Measurements from ENCODE around the gene DCAF6. TPM values are rescaled to one million over a fixed set of nuclear protein-coding genes. Genes with fewer than 3 reads are reported as not detected.

Gene DCAF6
- total RNA-seq, 3 donors from 2014 or later (not counting 1 experiment from before 2014, with no cell fraction given), result 21.8 to 31.8 (median 27.8) TPM

GRCh38 chr1:167964646-167965045 lies 28.2 kb downstream of the DCAF6 start:
- no peaks in the 10 kb centered on the region for H3K27me3 Mint-ChIP-seq (ENCODE audit: low read depth in 2 of 2)
- Histone ChIP-seq H3K9me3 (ENCODE audit: control insufficient read depth, insufficient read depth, low read length) (no peaks in the 10 kb centered on the region), H3K4me3 (ENCODE audit: low read length) (no peak overlapping the region), H3K27me3 (ENCODE audit: control insufficient read depth, insufficient read depth, low read length) (no peaks in the 10 kb centered on the region), H3K4me1 (ENCODE audit: control insufficient read depth, insufficient read depth, low read length) (no peaks in the 10 kb centered on the region), H3K27ac (ENCODE audit: low read length) (no peak overlapping the region), H3K36me3 (ENCODE audit: control insufficient read depth, insufficient read depth, low read length) (peaks cover 3% of the 10 kb centered on the region)
- H3K36me3 Mint-ChIP-seq, result no peaks in the 10 kb centered on the region
- no peak for TF ChIP-seq CTCF (IDR thresholded peaks at IDR 0.05)
- H3K27ac Mint-ChIP-seq, result no peak overlapping the region
- peaks cover 10% of the 10 kb centered on the region in 2 donors for H3K4me1 Mint-ChIP-seq
- no peaks in the 10 kb centered on the region for H3K9me3 Mint-ChIP-seq
- DNase-seq, result no peak
- H3K4me3 Mint-ChIP-seq, result no peak overlapping the region
- WGBS (ENCODE audit: insufficient coverage), result 97% methylated on average over 4 of the region's 4 CpGs
- intact Hi-C loops (cut with micrococcal nuclease), result no loop called here
- ATAC-seq, result no peak

GRCh38 chr1:167966050-167966449 lies 29.6 kb downstream of the DCAF6 start:
- Mint-ChIP-seq H3K27me3 (ENCODE audit: low read depth in 2 of 2) (no peaks in the 10 kb centered on the region), H3K36me3 (no peaks in the 10 kb centered on the region), H3K9me3 (no peaks in the 10 kb centered on the region), H3K4me3 (no peak overlapping the region), H3K27ac (no peak overlapping the region), H3K4me1 (peaks cover 10% of the 10 kb centered on the region in 2 donors)
- DNase-seq, result no peak
- 95% methylated on average over 4 of the region's 4 CpGs for WGBS (ENCODE audit: insufficient coverage)
- Histone ChIP-seq H3K4me1 (ENCODE audit: control insufficient read depth, insufficient read depth, low read length) (no peaks in the 10 kb centered on the region), H3K36me3 (ENCODE audit: control insufficient read depth, insufficient read depth, low read length) (peaks cover 3% of the 10 kb centered on the region), H3K4me3 (ENCODE audit: low read length) (no peak overlapping the region), H3K27ac (ENCODE audit: low read length) (no peak overlapping the region), H3K27me3 (ENCODE audit: control insufficient read depth, insufficient read depth, low read length) (no peaks in the 10 kb centered on the region), H3K9me3 (ENCODE audit: control insufficient read depth, insufficient read depth, low read length) (no peaks in the 10 kb centered on the region)
- no peak for TF ChIP-seq CTCF (IDR thresholded peaks at IDR 0.05)
- intact Hi-C loops (cut with micrococcal nuclease), result no loop called here
- no peak for ATAC-seq

GRCh38 chr1:167968569-167968968 lies 32.1 kb downstream of the DCAF6 start:
- H3K36me3 Mint-ChIP-seq, result no peaks in the 10 kb centered on the region
- H3K9me3 Mint-ChIP-seq, result no peaks in the 10 kb centered on the region
- DNase-seq, result no peak
- H3K4me1 ChIP-seq (ENCODE audit: control insufficient read depth, insufficient read depth, low read length), result no peaks in the 10 kb centered on the region
- no peak for TF ChIP-seq CTCF (IDR thresholded peaks at IDR 0.05)
- peaks cover 5% of the 10 kb centered on the region for H3K36me3 ChIP-seq (ENCODE audit: control insufficient read depth, insufficient read depth, low read length)
- no peak overlapping the region for H3K27ac Mint-ChIP-seq
- H3K27ac ChIP-seq (ENCODE audit: low read length), result no peak overlapping the region
- no peak overlapping the region for H3K4me3 Mint-ChIP-seq
- no peak for ATAC-seq
- intact Hi-C loops (cut with micrococcal nuclease), result no loop called here
- H3K27me3 Mint-ChIP-seq (ENCODE audit: low read depth in 2 of 2), result no peaks in the 10 kb centered on the region
- no peak overlapping the region for H3K4me3 ChIP-seq (ENCODE audit: low read length)
- no peaks in the 10 kb centered on the region for H3K27me3 ChIP-seq (ENCODE audit: control insufficient read depth, insufficient read depth, low read length)
- H3K4me1 Mint-ChIP-seq, result peaks cover 0 to 6% of the 10 kb centered on the region in 2 donors
- WGBS (ENCODE audit: insufficient coverage), result 99% methylated on average over 3 of the region's 3 CpGs
- no peaks in the 10 kb centered on the region for H3K9me3 ChIP-seq (ENCODE audit: control insufficient read depth, insufficient read depth, low read length)

GRCh38 chr1:167973832-167974231 lies 37.3 kb downstream of the DCAF6 start:
- ATAC-seq (no peak), DNase-seq (no peak)
- Histone ChIP-seq H3K36me3 (ENCODE audit: control insufficient read depth, insufficient read depth, low read length) (peaks cover 12% of the 10 kb centered on the region), H3K9me3 (ENCODE audit: control insufficient read depth, insufficient read depth, low read length) (no peaks in the 10 kb centered on the region), H3K27me3 (ENCODE audit: control insufficient read depth, insufficient read depth, low read length) (no peaks in the 10 kb centered on the region), H3K27ac (ENCODE audit: low read length) (no peak overlapping the region), H3K4me1 (ENCODE audit: control insufficient read depth, insufficient read depth, low read length) (no peaks in the 10 kb centered on the region), H3K4me3 (ENCODE audit: low read length) (no peak overlapping the region)
- peaks cover 5% of the 10 kb centered on the region in 2 donors for H3K4me1 Mint-ChIP-seq
- H3K4me3 Mint-ChIP-seq, result no peak overlapping the region
- intact Hi-C loops (cut with micrococcal nuclease), result no loop called here
- peaks cover 7% of the 10 kb centered on the region for H3K36me3 Mint-ChIP-seq
- H3K27ac Mint-ChIP-seq, result no peak overlapping the region
- no peak for TF ChIP-seq CTCF (IDR thresholded peaks at IDR 0.05)
- H3K27me3 Mint-ChIP-seq (ENCODE audit: low read depth in 2 of 2), result no peaks in the 10 kb centered on the region
- H3K9me3 Mint-ChIP-seq, result no peaks in the 10 kb centered on the region
- no CpG with 5 or more reads among the region's 2 CpGs for WGBS (ENCODE audit: insufficient coverage)
